Esophagus muscularis mucosa (tissue), 4 donors: ENCODE data around the gene FFAR2. TPM values are rescaled to one million over a fixed set of nuclear protein-coding genes. Genes with fewer than 3 reads are reported as not detected.

Experiments used
- DNase-seq: peaks from one replicate; pipeline ENCODE4 v3.0.0-alpha.2; 2017; ENCODE audit errors: extremely low spot score
- H3K27ac ChIP-seq, 4 donors: fragments of 200-600 bp; sonication (generic); replicated peaks in 1 of 4; 1 replicate in 3 of 4; 2 replicates in 1 of 4; pipeline ENCODE4 v1.5.1; 2016 to 2019; ENCODE audit warnings: mild to moderate bottlenecking in 1 of 4
- H3K27me3 ChIP-seq, 4 donors: fragments of 200-600 bp; sonication (generic); one replicate each; pipeline versions ENCODE4 v1.5.1 to v1.6.0; 2016 to 2019
- H3K36me3 ChIP-seq, 4 donors: fragments of 200-600 bp; sonication (generic); one replicate each; pipeline ENCODE4 v1.5.1; 2016 to 2019
- H3K4me1 ChIP-seq, 4 donors: fragments of 200-600 bp; sonication (generic); one replicate each; pipeline ENCODE4 v1.5.1; 2016 to 2019
- H3K4me3 ChIP-seq, 4 donors: fragments of 200-600 bp; sonication (generic); 1 replicate in 2 of 4; 2 replicates in 2 of 4; pipeline ENCODE4 v1.5.1; 2016 to 2019; ENCODE audit warnings: mild to moderate bottlenecking in 4 of 4, moderate library complexity in 1 of 4
- H3K9me3 ChIP-seq, 4 donors: fragments of 200-600 bp; sonication (generic); 1 replicate in 3 of 4; 2 replicates in 1 of 4; pipeline ENCODE4 v1.5.1; 2016 to 2019
- EP300 ChIP-seq: sonication (generic); formaldehyde crosslinking; IDR thresholded peaks from one replicate; pipeline ENCODE4 v1.6.1; 2017; ENCODE audit warnings: antibody characterized with exemption
- POLR2A ChIP-seq: fragments of 450-650 bp; IDR thresholded peaks from one replicate; pipeline ENCODE4 v1.6.1; 2017; ENCODE audit warnings: antibody characterized with exemption, moderate library complexity, mild to moderate bottlenecking, low read depth
- POLR2AphosphoS5 ChIP-seq, 2 donors: sonication (generic); formaldehyde crosslinking; IDR thresholded peaks; one replicate each; pipeline ENCODE4 v1.6.1; 2017; ENCODE audit warnings: antibody characterized with exemption in 2 of 2
- WGBS: methylation state at CpG from one replicate; pipeline ENCODE4 v1.1.5; 2018; 5-methylcytosine and 5-hydroxymethylcytosine counted together
- intact Hi-C: fragments of 100-400 bp; cut with DNase I; formaldehyde crosslinking; loops from one replicate; pipeline ENCODE4 v1.15.1; 2023
- total RNA-seq, 4 donors: library from RNA; depleted of rRNA; stranded (reverse); fragments of >200 nt; gene quantifications; one replicate each; pipeline versions ENCODE4 v1.1.0 to v1.2.1, GENCODE V29; 2016
- TF ChIP-seq, protein P1 (sequence below), 3 experiments: fragments of 200-600 bp in 2 of 3; fragments of 450-650 bp in 1 of 3; sonication (generic) in 2 of 3; IDR thresholded peaks; one replicate each; pipeline ENCODE4 v1.5.1; 2017 to 2019; ENCODE audit warnings: antibody characterized with exemption in 3 of 3, mild to moderate bottlenecking in 2 of 3, moderate library complexity in 1 of 3

FFAR2 gene
- total RNA-seq = 1 to 10 TPM in 1 of 4 donors, not detected in 3; 1.7 TPM

DNA sequence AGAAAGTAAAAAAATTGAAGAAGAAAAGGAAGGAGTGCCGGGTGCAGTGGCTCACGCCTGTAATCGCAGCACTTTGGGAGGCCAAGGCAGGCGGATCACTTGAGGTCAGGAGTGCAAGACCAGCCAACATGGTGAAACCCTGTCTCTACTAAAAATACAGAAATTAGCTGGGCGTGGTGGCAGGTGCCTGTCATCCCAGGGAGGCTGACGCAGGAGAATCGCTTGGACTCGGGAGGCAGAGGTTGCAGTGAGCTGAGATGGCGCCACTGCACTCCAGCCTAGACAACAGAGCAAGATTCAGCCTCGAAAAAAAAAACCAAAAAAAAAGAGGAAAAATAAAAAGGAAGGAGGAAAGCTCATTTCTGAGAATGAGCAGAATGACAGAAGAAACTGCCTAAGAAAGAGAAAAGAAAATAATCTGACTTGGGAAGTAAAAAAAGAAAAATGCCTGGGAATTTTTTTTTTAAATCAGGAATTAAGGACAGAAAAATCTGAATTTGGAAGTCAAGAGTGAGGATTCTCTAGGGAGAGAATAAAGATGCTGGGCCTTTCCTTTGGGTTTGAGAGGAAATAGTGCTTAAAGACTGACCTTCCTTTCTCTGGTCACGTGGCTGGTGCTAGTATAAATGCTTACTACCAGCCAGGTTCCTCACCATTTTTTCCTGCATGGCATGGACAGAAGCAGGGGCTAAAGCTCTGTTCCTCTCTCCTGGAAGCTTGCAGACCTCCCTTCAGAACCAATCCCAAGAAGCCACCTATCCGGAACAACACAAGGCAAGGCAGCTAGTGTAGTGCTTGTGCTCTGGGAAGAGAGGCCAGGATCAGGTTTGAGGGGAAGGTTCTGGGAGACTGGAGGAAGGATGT lies at the start of gene FFAR2:
Gene FFAR2, plus strand, starts transcription at position 652 of the 864 bp plus-strand sequence. CDS start 1,458 bp downstream, outside the sequence.
- Histone ChIP-seq H3K27me3 (peaks cover 0 to 29% (median 0%) of the 10 kb centered on the region in 4 donors), H3K4me3 (no peak within 1 kb of the TSS), H3K27ac (peak within 1 kb of the TSS in 2 of 4 donors; percentile 6 to 38), H3K9me3 (no peaks in the 10 kb centered on the region), H3K4me1 (peaks cover 0 to 9% (median 5%) of the 10 kb centered on the region in 4 donors), H3K36me3 (no peaks in the 10 kb centered on the region)
- intact Hi-C loops = no loop called here
- DNase-seq = no peak
- 66% methylated on average over 12 of the region's 12 CpGs for WGBS
- TF ChIP-seq, protein P1, sequence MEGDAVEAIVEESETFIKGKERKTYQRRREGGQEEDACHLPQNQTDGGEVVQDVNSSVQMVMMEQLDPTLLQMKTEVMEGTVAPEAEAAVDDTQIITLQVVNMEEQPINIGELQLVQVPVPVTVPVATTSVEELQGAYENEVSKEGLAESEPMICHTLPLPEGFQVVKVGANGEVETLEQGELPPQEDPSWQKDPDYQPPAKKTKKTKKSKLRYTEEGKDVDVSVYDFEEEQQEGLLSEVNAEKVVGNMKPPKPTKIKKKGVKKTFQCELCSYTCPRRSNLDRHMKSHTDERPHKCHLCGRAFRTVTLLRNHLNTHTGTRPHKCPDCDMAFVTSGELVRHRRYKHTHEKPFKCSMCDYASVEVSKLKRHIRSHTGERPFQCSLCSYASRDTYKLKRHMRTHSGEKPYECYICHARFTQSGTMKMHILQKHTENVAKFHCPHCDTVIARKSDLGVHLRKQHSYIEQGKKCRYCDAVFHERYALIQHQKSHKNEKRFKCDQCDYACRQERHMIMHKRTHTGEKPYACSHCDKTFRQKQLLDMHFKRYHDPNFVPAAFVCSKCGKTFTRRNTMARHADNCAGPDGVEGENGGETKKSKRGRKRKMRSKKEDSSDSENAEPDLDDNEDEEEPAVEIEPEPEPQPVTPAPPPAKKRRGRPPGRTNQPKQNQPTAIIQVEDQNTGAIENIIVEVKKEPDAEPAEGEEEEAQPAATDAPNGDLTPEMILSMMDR (IDR thresholded peaks at IDR 0.05) = no peak
- TF ChIP-seq POLR2A (no peak), EP300 (no peak), POLR2AphosphoS5 (IDR thresholded peaks at IDR 0.05) (no peak)

DNA sequence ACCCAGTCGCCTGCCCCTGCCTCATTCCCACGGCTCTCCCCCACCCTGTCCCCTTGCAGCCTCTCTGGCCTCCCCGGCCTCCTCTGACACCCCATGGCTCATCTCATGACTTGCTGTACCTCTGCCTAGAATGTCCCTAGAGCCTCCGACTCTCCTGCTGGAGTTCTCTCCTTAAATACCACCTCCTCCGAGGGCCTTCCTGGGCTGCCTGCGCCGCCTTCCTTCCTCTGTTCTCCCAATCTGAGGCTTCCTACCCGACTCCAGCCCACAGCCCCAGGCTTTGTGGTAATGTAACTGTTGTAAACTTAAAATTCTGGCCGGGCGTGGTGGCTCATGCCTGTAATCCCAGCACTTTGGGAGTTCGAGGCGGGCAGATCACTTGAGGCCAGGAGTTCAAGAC lies 49.5 kb upstream of the FFAR2 start:
- H3K36me3 ChIP-seq = no peaks in the 10 kb centered on the region
- no peak overlapping the region for H3K27ac ChIP-seq
- no peak overlapping the region for H3K4me3 ChIP-seq
- no peak for TF ChIP-seq POLR2A
- TF ChIP-seq POLR2AphosphoS5 (IDR thresholded peaks at IDR 0.05) = no peak
- TF ChIP-seq EP300 = no peak
- TF ChIP-seq, protein P1 (IDR thresholded peaks at IDR 0.05) = no peak
- no peaks in the 10 kb centered on the region for H3K4me1 ChIP-seq
- no peaks in the 10 kb centered on the region for H3K9me3 ChIP-seq
- no peak for DNase-seq
- intact Hi-C loops = no loop called here
- peaks cover 0 to 18% (median 0%) of the 10 kb centered on the region in 4 donors for H3K27me3 ChIP-seq
- WGBS = 87% methylated on average over 9 of the region's 12 CpGs

DNA sequence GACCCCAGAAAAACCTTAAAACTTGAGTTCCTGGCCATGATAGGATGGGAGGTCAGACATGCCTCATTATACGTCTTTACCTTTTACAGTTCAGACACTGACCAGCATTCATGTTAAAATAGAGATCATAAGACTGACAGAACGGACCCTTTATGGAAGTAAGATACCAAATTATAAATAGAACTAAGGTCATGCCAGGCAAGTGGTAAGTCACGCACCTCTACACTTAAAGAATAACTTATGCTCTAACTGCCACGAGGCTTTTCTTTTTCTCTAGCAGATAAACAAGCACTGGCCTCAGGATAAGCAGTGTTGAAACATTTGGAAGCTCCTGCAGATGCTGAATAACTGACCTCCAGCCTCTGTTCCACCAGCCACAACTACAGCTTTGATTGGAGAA lies 48.8 kb upstream of the FFAR2 start:
- TF ChIP-seq EP300 (no peak), POLR2A (no peak), POLR2AphosphoS5 (IDR thresholded peaks at IDR 0.05) (no peak)
- TF ChIP-seq, protein P1 (IDR thresholded peaks at IDR 0.05) = no peak
- no peak for DNase-seq
- intact Hi-C loops = no loop called here
- Histone ChIP-seq H3K4me3 (no peak overlapping the region), H3K27ac (no peak overlapping the region), H3K4me1 (no peaks in the 10 kb centered on the region), H3K9me3 (no peaks in the 10 kb centered on the region), H3K27me3 (peaks cover 0 to 18% (median 0%) of the 10 kb centered on the region in 4 donors), H3K36me3 (no peaks in the 10 kb centered on the region)
- WGBS = 62% methylated on average over 4 of the region's 4 CpGs

DNA sequence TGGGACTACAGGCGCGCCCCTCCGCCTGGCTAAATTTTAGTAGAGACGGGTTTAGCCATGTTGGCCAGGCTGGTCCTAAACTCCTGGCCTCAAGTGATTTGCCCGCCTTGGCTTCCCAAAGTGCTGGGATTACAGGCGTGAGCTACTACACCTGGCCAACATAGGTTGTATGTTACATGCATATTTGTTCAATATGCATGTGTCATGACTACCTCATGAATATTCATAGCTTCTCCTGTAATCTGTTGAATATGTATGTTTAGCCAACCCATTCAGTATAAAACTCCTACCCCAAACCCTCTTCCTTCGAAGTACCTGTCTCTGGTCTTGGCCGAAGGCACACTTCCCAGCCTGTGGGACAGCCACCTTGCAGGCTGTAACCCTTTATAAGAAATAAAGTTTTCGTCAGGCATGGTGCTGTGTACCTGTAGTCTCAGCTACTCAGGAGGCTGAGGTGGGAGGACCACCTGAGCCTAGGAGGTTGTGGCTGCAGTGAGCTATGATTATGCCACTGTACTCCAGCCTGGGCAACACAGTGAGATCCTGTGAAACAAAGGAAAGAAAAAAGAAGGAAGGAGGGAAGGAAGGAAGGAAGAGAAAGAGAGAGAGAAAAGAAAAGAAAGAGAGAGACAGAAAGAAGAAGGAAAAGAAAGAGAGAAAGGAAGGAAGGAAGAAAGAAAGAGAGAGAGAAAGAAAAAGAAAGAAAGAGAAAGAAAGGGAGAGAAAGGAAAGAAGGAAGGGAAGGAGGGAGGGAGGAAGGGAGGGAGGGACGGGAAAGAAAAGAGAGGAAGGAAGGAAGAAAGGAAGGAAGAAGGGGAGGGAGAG lies 47.9 kb upstream of the FFAR2 start:
- peaks cover 0 to 18% (median 0%) of the 10 kb centered on the region in 4 donors for H3K27me3 ChIP-seq
- H3K36me3 ChIP-seq = no peaks in the 10 kb centered on the region
- no peak for DNase-seq
- H3K4me3 ChIP-seq = no peak overlapping the region
- H3K4me1 ChIP-seq = no peaks in the 10 kb centered on the region
- no peak overlapping the region for H3K27ac ChIP-seq
- intact Hi-C loops = no loop called here
- H3K9me3 ChIP-seq = no peaks in the 10 kb centered on the region
- WGBS = 88% methylated on average over 10 of the region's 10 CpGs
- TF ChIP-seq, protein P1 (IDR thresholded peaks at IDR 0.05) = no peak
- TF ChIP-seq EP300 (no peak), POLR2A (no peak), POLR2AphosphoS5 (IDR thresholded peaks at IDR 0.05) (no peak)
